BLaER1 treated with 17β-estradiol and CSF1 and Interleukin-3, amounts not matched to agents 10 nM and 100 nM (cell line): ENCODE results near the gene QSER1.
"Not testable (repeated sequence)": the region's sequence is repeated elsewhere in the genome, so short reads cannot be mapped to it uniquely, and the experiment has no call there.

ENCODE experiments used
- H3K27ac ChIP-seq, 11 experiments: shearing (Covaris generic); formaldehyde crosslinking; 2 replicates each; pipeline ENCODE4 v1.8.1; 2022
- H3K27me3 ChIP-seq, 11 experiments: shearing (Covaris generic); formaldehyde crosslinking; 2 replicates each; pipeline ENCODE4 v1.8.1; 2022
- H3K36me3 ChIP-seq, 11 experiments: shearing (Covaris generic); formaldehyde crosslinking; 2 replicates each; pipeline ENCODE4 v1.8.1; 2022
- H3K4me1 ChIP-seq, 10 experiments: shearing (Covaris generic); formaldehyde crosslinking; 2 replicates each; pipeline ENCODE4 v1.8.1; 2022
- H3K4me2 ChIP-seq, 11 experiments: shearing (Covaris generic); formaldehyde crosslinking; 2 replicates each; pipeline ENCODE4 v1.8.1; 2022
- H3K4me3 ChIP-seq, 10 experiments: shearing (Covaris generic); formaldehyde crosslinking; 2 replicates each; pipeline ENCODE4 v1.8.1; 2022
- H3K9ac ChIP-seq, 11 experiments: shearing (Covaris generic); formaldehyde crosslinking; 2 replicates each; pipeline ENCODE4 v1.8.1; 2022
- H3K9me3 ChIP-seq, 11 experiments: shearing (Covaris generic); formaldehyde crosslinking; replicated peaks in 1 of 11; 2 replicates each; pipeline ENCODE4 v1.8.1; 2022
- H4K20me1 ChIP-seq, 11 experiments: shearing (Covaris generic); formaldehyde crosslinking; 2 replicates each; pipeline ENCODE4 v1.8.1; 2022
- Cebpa-rat ChIP-seq, 11 experiments: shearing (Covaris generic); IDR thresholded peaks; 2 replicates each; pipeline ENCODE4 v1.8.1; 2022

QSER1 gene

GRCh38 chr11:33028537-33028914 lies 135.9 kb downstream of the QSER1 start:
- Histone ChIP-seq H3K27me3 (no peaks in the 10 kb centered on the region), H3K4me1 (no peaks in the 10 kb centered on the region; a peak in 1 of 20 replicates), H3K4me2 (no peak overlapping the region), H3K27ac (no peak overlapping the region), H3K36me3 (no peaks in the 10 kb centered on the region), H3K9me3 (no peaks in the 10 kb centered on the region), H3K9ac (no peak overlapping the region), H3K4me3 (no peak overlapping the region), H4K20me1 (no peaks in the 10 kb centered on the region)
- no peak for TF ChIP-seq Cebpa-rat (IDR thresholded peaks at IDR 0.05)

GRCh38 chr11:33029218-33029617 lies 136.6 kb downstream of the QSER1 start:
- not testable (repeated sequence) for H3K4me3 ChIP-seq, H4K20me1 ChIP-seq, H3K27ac ChIP-seq, H3K27me3 ChIP-seq, H3K4me1 ChIP-seq, H3K9me3 ChIP-seq, H3K4me2 ChIP-seq, H3K9ac ChIP-seq, H3K36me3 ChIP-seq
